PC-3 (cell line): ENCODE results near the gene SMG6. TPM values are rescaled to one million over a fixed set of nuclear protein-coding genes. Genes with fewer than 3 reads are reported as not detected.

Experiments
- ATAC-seq: fragments of 200-7000 bp; cut with Tn5 transposase; 2 replicates; pipeline ENCODE4 v1.9.1; 2020; ENCODE audit warnings: mild to moderate bottlenecking, moderate library complexity
- BruUV-seq: library from RNA; stranded (reverse); fragments of 400-500 nt; replicated peaks from 2 replicates; lab custom pipeline; 2021; lab: Mats Ljungman, UMichigan
- CTCF ChIA-PET: fragments of 300-600 bp; sonication (Branson Sonifier 250); formaldehyde crosslinking; loops from one replicate; lab custom pipeline; 2022; ENCODE audit warnings: antibody characterized with exemption; lab: Charles Lee
- POLR2A ChIA-PET: fragments of 300-600 bp; sonication (Branson Sonifier 250); formaldehyde crosslinking; loops from one replicate; lab custom pipeline; 2022; ENCODE audit warnings: antibody characterized with exemption; ENCODE audit not compliant: unreplicated experiment; lab: Charles Lee
- DNase-seq: peaks from one replicate; pipeline ENCODE4 v3.0.0-alpha.2; 2015
- H2AFZ ChIP-seq: fragments of 300-600 bp; sonication (generic); 2 replicates; pipeline ENCODE4 v1.6.0; 2016; ENCODE audit warnings: antibody characterized with exemption, low read length
- H3F3A ChIP-seq: fragments of 300-600 bp; sonication (generic); one replicate; pipeline ENCODE4 v1.6.0; 2017; ENCODE audit warnings: antibody characterized with exemption, low read length, control low read depth, mild to moderate bottlenecking; ENCODE audit not compliant: unreplicated experiment
- H3K27ac ChIP-seq: fragments of 300-600 bp; sonication (generic); 2 replicates; pipeline ENCODE4 v1.5.1; 2016; ENCODE audit warnings: mild to moderate bottlenecking, low read length
- H3K27me3 ChIP-seq: fragments of 300-600 bp; sonication (generic); 2 replicates; pipeline ENCODE4 v1.6.1; 2016; ENCODE audit warnings: low read length, mixed read lengths
- H3K36me3 ChIP-seq: fragments of 300-600 bp; sonication (generic); 2 replicates; pipeline ENCODE4 v1.6.1; 2016; ENCODE audit warnings: low read depth, mixed run types, low read length, mixed read lengths
- H3K4me1 ChIP-seq: fragments of 300-600 bp; sonication (generic); 2 replicates; pipeline ENCODE4 v1.5.1; 2016; ENCODE audit warnings: low read length; ENCODE audit not compliant: insufficient read depth
- H3K4me2 ChIP-seq: fragments of 300-600 bp; sonication (generic); 2 replicates; pipeline ENCODE4 v1.6.0; 2016; ENCODE audit warnings: low read length
- H3K4me3 ChIP-seq: fragments of 300-600 bp; sonication (generic); 2 replicates; pipeline ENCODE4 v1.5.1; 2016; ENCODE audit warnings: mild to moderate bottlenecking, low read length, mixed read lengths
- H3K79me2 ChIP-seq: fragments of 300-600 bp; sonication (generic); 2 replicates; pipeline ENCODE4 v1.6.1; 2017; ENCODE audit warnings: low read length, mixed read lengths
- H3K9ac ChIP-seq: fragments of 300-600 bp; sonication (generic); 2 replicates; pipeline ENCODE4 v1.6.0; 2016; ENCODE audit warnings: mild to moderate bottlenecking, low read length
- H3K9me2 ChIP-seq: fragments of 300-600 bp; sonication (generic); replicated peaks from 2 replicates; pipeline ENCODE4 v1.6.1; 2016; ENCODE audit warnings: mixed run types, low read length, mixed read lengths
- H3K9me3 ChIP-seq: fragments of 300-600 bp; sonication (generic); 2 replicates; pipeline ENCODE4 v1.6.1; 2016; ENCODE audit warnings: low read length, mixed read lengths
- H4K20me1 ChIP-seq: fragments of 300-600 bp; sonication (generic); 2 replicates; pipeline ENCODE4 v1.6.1; 2016; ENCODE audit warnings: low read length, mixed read lengths
- CTCF ChIP-seq: fragments of 300-600 bp; sonication (generic); conservative IDR thresholded peaks from 2 replicates; pipeline ENCODE4 v1.5.1; 2017; ENCODE audit warnings: antibody characterized with exemption, low read depth, mild to moderate bottlenecking, low read length
- EZH2 ChIP-seq: fragments of 300-600 bp; sonication (generic); IDR thresholded peaks from one replicate; pipeline ENCODE4 v1.6.1; 2017; ENCODE audit warnings: antibody characterized with exemption, mild to moderate bottlenecking, low read length; ENCODE audit not compliant: unreplicated experiment
- EZH2phosphoT487 ChIP-seq: fragments of 300-600 bp; sonication (generic); IDR thresholded peaks from 2 replicates; pipeline ENCODE4 v1.6.1; 2018; ENCODE audit warnings: mild to moderate bottlenecking, antibody characterized with exemption, low read length, borderline replicate concordance
- intact Hi-C: fragments of 100-400 bp; cut with micrococcal nuclease; formaldehyde crosslinking; loops from 2 replicates; pipeline ENCODE4 v1.9.0; 2023
- total RNA-seq: library from RNA; depleted of rRNA; stranded (reverse); fragments of >200 nt; gene quantifications from 2 replicates; pipeline ENCODE4 v1.2.3, GENCODE V29; 2014

Gene SMG6
- total RNA-seq, 1 experiment from 2014 or later = 13.4 TPM

- H3K27me3 ChIP-seq = no peaks in the 10 kb centered on the region
- BruUV-seq = no TSS peak
- H3K4me1 ChIP-seq = no peaks in the 10 kb centered on the region
- H3K9ac ChIP-seq = peak overlapping the region; percentile 61
- ChIA-PET CTCF (interaction anchor here (2.6 kb wide), 1 partner anchor 116 kb away, joined by 52 read pairs; no protein-coding TSS in a partner anchor), POLR2A (no interaction called here)
- peak overlapping the region; percentile 76 for H3K4me3 ChIP-seq
- H3F3A ChIP-seq = no peaks in the 10 kb centered on the region
- no peaks in the 10 kb centered on the region for H3K9me3 ChIP-seq
- H3K79me2 ChIP-seq = peaks cover 34% of the 10 kb centered on the region
- DNase-seq (no peak), ATAC-seq (no peak)
- H2AFZ ChIP-seq = peak overlapping the region; percentile 78; the same call in 1 of the 2 replicates
- TF ChIP-seq EZH2phosphoT487 = no peak
- TF ChIP-seq CTCF = no peak
- TF ChIP-seq EZH2 = no peak
- H3K4me2 ChIP-seq = peak overlapping the region; percentile 95
- H4K20me1 ChIP-seq = no peaks in the 10 kb centered on the region
- intact Hi-C loops = no loop called here
- H3K36me3 ChIP-seq = no peaks in the 10 kb centered on the region
- no peaks in the 10 kb centered on the region for H3K9me2 ChIP-seq
- H3K27ac ChIP-seq = no peak overlapping the region
Measured at GRCh38 chr17:2024572-2025219, 278.9 kb downstream of the SMG6 start.

- Histone ChIP-seq H3K27me3 (no peaks in the 10 kb centered on the region), H3K4me2 (peak overlapping the region; percentile 95), H2AFZ (peak overlapping the region; percentile 78; the same call in 1 of the 2 replicates), H3K27ac (no peak overlapping the region), H3K9me3 (no peaks in the 10 kb centered on the region), H3F3A (no peaks in the 10 kb centered on the region), H3K4me3 (peak overlapping the region; percentile 76), H3K4me1 (no peaks in the 10 kb centered on the region), H4K20me1 (no peaks in the 10 kb centered on the region), H3K79me2 (peaks cover 38% of the 10 kb centered on the region), H3K9ac (peak overlapping the region; percentile 61), H3K9me2 (no peaks in the 10 kb centered on the region), H3K36me3 (no peaks in the 10 kb centered on the region)
- BruUV-seq = no TSS peak
- intact Hi-C loops = no loop called here
- peak; percentile 53 for DNase-seq
- CTCF ChIA-PET = interaction anchor here (0.8 to 2.6 kb wide), 2 partner anchors 115 kb away, joined by 3 to 52 read pairs; no protein-coding TSS in a partner anchor
- TF ChIP-seq EZH2 (no peak), CTCF (peak; percentile 22; the same call in 1 of the 2 replicates), EZH2phosphoT487 (no peak)
- POLR2A ChIA-PET = no interaction called here
- no peak for ATAC-seq
Measured at GRCh38 chr17:2023692-2024571, 279.7 kb downstream of the SMG6 start.
